Activated T-cell treated with anti-CD3 and anti-CD28 coated beads for 4 hours (primary cell): ENCODE data around the gene FRMD4A.
"Not testable (repeated sequence)": the region's sequence is repeated elsewhere in the genome, so short reads cannot be mapped to it uniquely, and the experiment has no call there.

ENCODE experiments used
- DNase-seq: peaks from one replicate; pipeline ENCODE4 v3.0.0-alpha.2; 2020

The FRMD4A gene

DNA sequence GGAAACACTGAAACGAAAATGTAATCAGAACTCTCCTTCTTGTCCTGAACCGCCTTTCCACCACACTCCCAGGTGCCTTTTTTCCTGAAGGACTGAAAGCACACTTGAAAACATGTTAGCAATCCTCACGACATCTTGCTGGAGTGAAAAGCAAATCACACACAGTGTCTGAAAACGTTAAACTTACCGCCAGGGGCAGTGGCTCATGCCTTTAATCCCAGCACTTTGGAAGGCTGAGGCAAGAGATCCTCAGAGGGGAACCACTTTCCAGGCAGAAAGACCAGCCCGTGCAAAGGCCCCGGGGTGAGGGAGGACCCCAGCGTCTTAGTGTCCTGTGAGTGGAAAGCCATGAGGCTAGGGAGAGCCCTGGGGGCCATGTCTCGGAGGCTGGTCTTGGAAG lies 533.6 kb downstream of the FRMD4A start:
- DNase-seq: no peak

- no peak for DNase-seq
Measured at GRCh38 chr10:13795653-13796555, 534.8 kb downstream of the FRMD4A start.

DNA sequence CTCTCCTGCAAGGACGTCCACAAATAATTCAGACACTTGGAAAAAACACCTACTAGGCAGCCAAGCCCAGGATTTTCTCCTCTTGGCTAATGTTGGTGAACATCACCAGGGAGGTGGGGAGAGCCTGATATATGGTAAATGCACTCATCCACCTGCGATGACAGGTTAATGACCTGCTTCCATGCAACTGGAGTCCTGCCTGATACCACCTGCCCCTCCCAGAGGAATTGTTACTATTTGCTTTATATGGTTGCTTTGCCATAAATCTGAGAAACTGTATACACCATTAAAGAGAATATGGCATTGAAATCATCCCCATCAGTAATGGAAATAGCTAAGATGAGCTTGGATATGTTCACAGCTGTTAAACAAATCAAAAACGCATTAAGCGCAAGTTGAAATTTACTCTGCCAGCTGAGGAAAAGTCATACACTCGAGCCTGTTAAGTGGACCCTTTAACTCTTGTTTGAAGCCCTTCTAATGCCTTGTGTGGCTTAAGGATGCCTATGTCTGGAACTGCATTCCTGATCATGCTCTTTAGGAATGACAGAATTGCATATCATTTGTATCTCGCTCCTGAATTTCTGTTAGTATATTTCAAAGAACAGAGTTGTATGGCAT lies 535.6 kb downstream of the FRMD4A start:
- no peak for DNase-seq

DNA sequence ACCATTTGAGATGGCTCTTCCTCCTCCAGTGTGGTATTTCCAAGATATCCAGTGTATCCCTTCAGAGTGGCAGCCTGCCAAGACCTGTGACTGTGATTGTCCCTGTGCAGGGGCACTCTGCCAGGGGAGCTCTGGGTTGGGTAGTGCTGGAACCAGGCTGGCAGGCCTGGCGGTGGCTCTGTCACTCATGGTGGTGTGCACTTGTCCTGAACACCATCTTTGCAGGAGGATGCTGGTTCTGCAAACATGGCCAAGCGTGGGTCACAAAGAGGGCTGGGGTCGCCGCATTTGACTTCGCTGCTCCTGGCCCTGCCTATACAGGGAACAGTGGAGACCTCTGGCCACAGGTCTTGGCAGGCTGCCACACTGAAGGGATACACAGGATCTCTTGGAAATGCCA lies 538.7 kb downstream of the FRMD4A start:
- no peak for DNase-seq

- no peak for DNase-seq
Measured at GRCh38 chr10:13791483-13791882, 539.2 kb downstream of the FRMD4A start.

- DNase-seq: no peak
Measured at GRCh38 chr10:13790196-13790595, 540.5 kb downstream of the FRMD4A start.

GRCh38 chr10:13789448-13789829 lies 541.3 kb downstream of the FRMD4A start:
- DNase-seq: no peak

- DNase-seq: no peak
Measured at GRCh38 chr10:13788711-13789447, 541.8 kb downstream of the FRMD4A start.

GRCh38 chr10:13788320-13788600 lies 542.5 kb downstream of the FRMD4A start:
- no peak for DNase-seq

DNA sequence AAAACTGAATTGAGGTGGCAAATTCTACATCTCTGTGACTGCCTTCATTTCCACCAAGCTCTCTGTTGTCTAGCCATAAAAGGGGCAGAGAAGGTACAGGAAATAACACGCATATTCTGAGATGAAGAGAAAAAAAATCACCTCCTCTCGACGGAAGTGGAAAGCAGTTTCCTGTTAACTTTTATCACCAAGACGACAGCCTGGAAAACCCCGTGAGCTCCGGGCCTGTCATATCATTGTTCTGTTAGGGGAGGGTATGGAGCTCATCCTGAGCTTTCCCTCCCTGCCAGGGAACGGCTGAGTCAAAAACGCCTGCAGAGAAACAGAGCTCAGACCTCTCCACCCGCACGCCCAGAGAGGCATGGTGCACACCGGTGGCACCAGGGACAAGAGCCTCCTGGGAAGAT lies 543.7 kb downstream of the FRMD4A start:
- DNase-seq: peak; percentile 50

DNA sequence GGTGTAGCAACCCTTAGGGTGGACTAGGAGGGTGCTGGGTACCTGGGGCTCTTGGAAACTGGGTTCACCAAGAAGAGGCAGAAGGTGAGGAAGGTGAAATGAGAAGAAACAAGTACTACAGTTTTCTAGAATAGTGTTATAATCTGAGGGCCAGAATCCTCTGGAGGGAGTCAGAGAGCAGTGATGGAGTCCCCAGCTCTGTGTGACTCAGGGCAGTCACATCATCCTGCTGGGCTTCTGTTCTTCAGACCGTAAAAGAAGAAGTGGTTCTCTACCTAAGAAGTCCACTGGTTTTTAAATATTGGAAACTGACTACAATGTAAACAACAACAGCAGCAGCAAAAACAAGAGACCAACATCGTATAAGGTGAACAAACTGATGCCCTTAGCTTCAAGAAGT lies 546.7 kb downstream of the FRMD4A start:
- peak; percentile 11 for DNase-seq

DNA sequence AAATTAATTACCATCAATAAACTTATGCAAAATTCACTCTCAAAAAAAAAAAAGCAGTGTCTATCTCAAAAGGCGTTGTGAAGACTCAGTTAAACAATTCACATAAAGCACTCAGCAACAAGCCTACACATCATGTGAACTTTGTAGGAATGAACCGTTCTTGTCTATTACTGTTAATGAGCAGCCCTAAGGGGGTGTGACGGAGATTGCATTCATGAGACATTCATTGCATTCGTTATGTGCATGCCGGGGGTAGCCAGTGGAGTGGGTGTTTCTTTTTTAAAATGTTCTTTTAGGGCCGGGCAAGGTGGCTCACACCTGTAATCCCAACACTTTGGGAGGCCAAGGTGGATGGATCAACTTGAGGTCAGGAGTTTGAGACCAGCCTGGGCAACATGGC lies 551.0 kb downstream of the FRMD4A start:
- DNase-seq: no peak

DNA sequence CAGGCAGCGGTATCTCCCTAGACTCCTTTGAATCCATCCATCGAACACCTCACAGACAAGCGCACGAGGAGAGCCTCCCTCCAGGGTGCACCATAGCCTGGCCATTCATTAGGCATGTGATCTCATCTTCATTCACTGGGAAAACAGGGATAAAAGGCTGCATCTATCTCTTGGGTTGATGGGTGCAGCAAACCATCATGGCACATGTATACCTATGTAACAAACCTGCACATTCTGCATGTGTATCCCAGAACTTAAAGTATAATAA lies 552.1 kb downstream of the FRMD4A start:
- DNase-seq: not testable (repeated sequence)

DNA sequence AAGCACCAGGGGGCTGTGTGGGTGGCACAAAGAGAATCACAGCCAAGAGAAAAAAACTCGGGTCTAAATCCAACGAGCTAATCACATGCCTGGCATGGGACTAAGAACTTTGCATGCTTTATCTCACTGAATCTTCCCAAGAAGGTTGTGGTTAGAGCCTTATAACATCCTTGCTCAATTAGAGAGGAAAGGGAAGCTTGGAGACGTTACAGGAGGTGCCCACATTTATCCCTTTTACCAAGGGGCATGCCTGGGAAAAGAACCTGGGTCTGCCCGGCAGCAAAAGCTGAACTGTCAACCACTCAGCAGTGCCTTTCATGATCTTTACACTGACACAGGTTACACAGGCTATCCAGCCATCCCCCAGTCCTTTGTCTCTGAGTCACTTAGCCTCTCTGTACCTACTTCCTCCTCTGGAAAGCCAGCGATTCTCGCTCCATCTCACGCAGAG lies 553.8 kb downstream of the FRMD4A start:
- no peak for DNase-seq

GRCh38 chr10:13775786-13776775 lies 554.6 kb downstream of the FRMD4A start:
- DNase-seq: no peak

- DNase-seq: no peak
Measured at GRCh38 chr10:13774303-13774893, 556.3 kb downstream of the FRMD4A start.

GRCh38 chr10:13773496-13774170 lies 557.1 kb downstream of the FRMD4A start:
- DNase-seq: no peak

DNA sequence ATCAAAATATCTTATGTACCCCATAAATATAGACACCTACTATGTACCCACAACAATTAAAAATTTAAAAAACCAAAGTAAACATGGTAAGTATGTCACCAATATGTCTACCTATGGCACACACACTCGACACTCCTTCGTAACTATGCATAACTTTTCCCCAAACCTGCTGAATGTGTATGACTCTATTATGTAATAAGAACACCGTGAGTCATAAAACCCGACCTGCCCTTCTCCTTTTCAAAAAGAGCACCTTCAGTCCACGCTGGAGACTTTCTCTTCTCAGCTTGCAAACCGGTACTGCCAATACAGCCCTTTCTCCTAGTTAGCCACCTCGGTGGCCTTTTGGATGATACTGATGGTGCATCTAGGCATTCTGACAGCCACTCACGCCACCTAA lies 557.7 kb downstream of the FRMD4A start:
- DNase-seq: no peak

- no peak for DNase-seq
Measured at GRCh38 chr10:13771992-13772391, 558.7 kb downstream of the FRMD4A start.

GRCh38 chr10:13770760-13771493 lies 559.8 kb downstream of the FRMD4A start:
- no peak for DNase-seq

- no peak for DNase-seq
Measured at GRCh38 chr10:13769946-13770345, 560.8 kb downstream of the FRMD4A start.
